PC-9 (cell line): Measurements from ENCODE around the gene ATF6.
"Not testable (repeated sequence)": the region's sequence is repeated elsewhere in the genome, so short reads cannot be mapped to it uniquely, and the experiment has no call there.

Source experiments
- CTCF ChIP-seq: fragments of 200-600 bp; sonication (generic); conservative IDR thresholded peaks from 2 replicates; pipeline ENCODE4 v1.6.1; 2017; ENCODE audit warnings: mixed run types, antibody characterized with exemption, mild to moderate bottlenecking, moderate library complexity
- EZH2 ChIP-seq: fragments of 200-600 bp; sonication (generic); IDR thresholded peaks from 2 replicates; pipeline ENCODE4 v1.8.0; 2017; ENCODE audit warnings: antibody characterized with exemption, low read depth

- not testable (repeated sequence) for TF ChIP-seq CTCF, EZH2
These were observed 66.3 kb downstream of the ATF6 start for GRCh38 chr1:161832299-161832907.
